ENCODE results near the gene ZNF546.

Gene ZNF546

DNA sequence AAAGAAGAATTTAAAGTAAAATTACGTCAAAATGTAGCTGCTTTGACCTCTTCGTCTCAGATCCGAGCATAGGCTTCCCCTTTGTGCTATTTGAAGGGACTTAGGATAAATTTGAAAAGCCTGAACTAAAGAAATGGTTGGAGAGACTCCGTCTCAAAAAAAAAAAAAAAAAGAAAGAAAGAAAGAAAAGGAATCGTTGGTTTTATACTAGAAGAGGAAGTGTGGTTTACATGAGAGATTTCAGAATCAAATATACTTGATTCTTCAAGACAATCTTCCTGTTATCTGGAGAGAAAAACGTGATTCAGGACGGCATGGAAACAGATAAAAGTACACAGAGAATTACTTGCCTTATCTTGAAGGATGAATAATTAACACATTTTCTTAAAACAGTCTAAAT lies 59.6 kb downstream of the ZNF546 start:
- DNase-seq: no peak

DNA sequence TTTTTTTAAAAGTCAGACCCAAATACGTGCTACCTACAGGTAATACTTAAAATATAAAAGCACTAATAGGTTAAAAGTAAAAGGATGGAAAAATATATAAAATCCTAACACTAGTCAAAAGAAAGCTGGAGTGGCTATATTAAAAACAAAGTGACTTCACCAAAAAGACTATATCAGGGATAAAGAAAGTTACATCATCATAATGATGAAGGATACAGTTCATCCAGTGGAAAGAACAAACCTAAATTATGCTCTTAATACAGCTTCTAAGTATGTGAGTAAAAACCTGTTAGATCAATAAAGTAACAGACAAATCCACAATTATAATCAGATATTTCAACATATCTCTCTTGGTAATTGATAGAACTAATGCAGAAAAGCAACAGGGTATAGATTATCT lies 60.3 kb downstream of the ZNF546 start:
- no peak for DNase-seq

GRCh38 chr19:40059624-40060023 lies 62.8 kb downstream of the ZNF546 start:
- no peak for DNase-seq

- DNase-seq: no peak
These were observed 73.2 kb downstream of the ZNF546 start for GRCh38 chr19:40070058-40070457.

Measured in fibroblast of skin of right biceps (primary cell).